Measurements from ENCODE around the gene GBX1.

- TF ChIP-seq CTCF (IDR thresholded peaks at IDR 0.05) (no peak), POLR2A (IDR thresholded peaks at IDR 0.05) (no peak)
These were observed 18.9 kb downstream of the GBX1 start for GRCh38 chr7:151148319-151149259.

Measured in heart left ventricle (tissue), 13 donors.